HEK293 (cell line): ENCODE measurements around the gene TDP1.

ENCODE experiments used
- GLIS2 ChIP-seq: fragments of 450-650 bp; formaldehyde crosslinking; IDR thresholded peaks from 2 replicates; pipeline ENCODE4 v1.5.1; 2016; ENCODE audit warnings: missing biosample characterization, missing genetic modification characterization
- HIC1 ChIP-seq: fragments of 450-650 bp; formaldehyde crosslinking; IDR thresholded peaks from 2 replicates; pipeline ENCODE4 v1.5.1; 2016; ENCODE audit warnings: missing biosample characterization, missing genetic modification characterization
- TRIM28 ChIP-seq: IDR thresholded peaks from 2 replicates; pipeline ENCODE4 v1.6.1; 2011; ENCODE audit warnings: low read length, control low read depth, borderline replicate concordance
- ZBTB17 ChIP-seq: fragments of 450-650 bp; formaldehyde crosslinking; IDR thresholded peaks from 2 replicates; pipeline ENCODE4 v1.5.1; 2016; ENCODE audit warnings: missing biosample characterization, missing genetic modification characterization
- ZIC2 ChIP-seq: fragments of 450-650 bp; formaldehyde crosslinking; IDR thresholded peaks from 2 replicates; pipeline ENCODE4 v1.5.1; 2016; ENCODE audit warnings: missing biosample characterization, missing genetic modification characterization
- ZNF157 ChIP-seq: fragments of 450-650 bp; formaldehyde crosslinking; IDR thresholded peaks from 2 replicates; pipeline ENCODE4 v1.5.1; 2016; ENCODE audit warnings: missing biosample characterization, missing genetic modification characterization
- ZNF274 ChIP-seq, 2 experiments: fragments of 200-500 bp in 1 of 2; fragments of 450-650 bp in 1 of 2; sonication (Bioruptor generic) in 1 of 2; formaldehyde crosslinking in 1 of 2; IDR thresholded peaks; 2 replicates each; pipeline versions ENCODE4 v1.5.1 to v1.6.1; 2014 to 2016; ENCODE audit warnings: borderline replicate concordance in 1 of 2, inconsistent platforms in 1 of 2, low read length in 1 of 2, missing biosample characterization in 1 of 2, missing genetic modification characterization in 1 of 2
- ZNF280C ChIP-seq: fragments of 450-650 bp; formaldehyde crosslinking; IDR thresholded peaks from 2 replicates; pipeline ENCODE4 v1.5.1; 2016; ENCODE audit warnings: missing biosample characterization, missing genetic modification characterization
- ZNF335 ChIP-seq: fragments of 450-650 bp; formaldehyde crosslinking; conservative IDR thresholded peaks from 2 replicates; pipeline ENCODE4 v1.5.1; 2016; ENCODE audit warnings: missing biosample characterization, missing genetic modification characterization
- ZNF366 ChIP-seq: fragments of 450-650 bp; formaldehyde crosslinking; conservative IDR thresholded peaks from 2 replicates; pipeline ENCODE4 v1.5.1; 2016; ENCODE audit warnings: missing biosample characterization, missing genetic modification characterization
- ZNF394 ChIP-seq: fragments of 450-650 bp; formaldehyde crosslinking; IDR thresholded peaks from 2 replicates; pipeline ENCODE4 v1.5.1; 2016; ENCODE audit warnings: missing biosample characterization, missing genetic modification characterization, mild to moderate bottlenecking, moderate library complexity, borderline replicate concordance
- ZNF521 ChIP-seq: fragments of 450-650 bp; formaldehyde crosslinking; IDR thresholded peaks from 2 replicates; pipeline ENCODE4 v1.5.1; 2017; ENCODE audit warnings: missing biosample characterization, mild to moderate bottlenecking, missing genetic modification characterization
- ZNF555 ChIP-seq: fragments of 450-650 bp; formaldehyde crosslinking; conservative IDR thresholded peaks from 2 replicates; pipeline ENCODE4 v1.5.1; 2017; ENCODE audit warnings: missing biosample characterization, mild to moderate bottlenecking, missing genetic modification characterization, inconsistent platforms
- ZNF561 ChIP-seq: fragments of 450-650 bp; IDR thresholded peaks from 2 replicates; pipeline ENCODE4 v1.5.1; 2018; ENCODE audit warnings: missing biosample characterization, missing genetic modification characterization, borderline replicate concordance
- ZNF580 ChIP-seq: fragments of 450-650 bp; formaldehyde crosslinking; IDR thresholded peaks from 2 replicates; pipeline ENCODE4 v1.5.1; 2016; ENCODE audit warnings: missing biosample characterization, missing genetic modification characterization
- ZSCAN30 ChIP-seq: fragments of 450-650 bp; IDR thresholded peaks from 2 replicates; pipeline ENCODE4 v1.5.1; 2018; ENCODE audit warnings: missing biosample characterization, mild to moderate bottlenecking, missing genetic modification characterization, moderate library complexity
- TF ChIP-seq, protein P1 (sequence below): fragments of 450-650 bp; formaldehyde crosslinking; IDR thresholded peaks from 2 replicates; pipeline ENCODE4 v1.5.1; 2017; ENCODE audit warnings: missing biosample characterization, missing genetic modification characterization
- TF ChIP-seq, protein P2 (sequence below): fragments of 450-650 bp; formaldehyde crosslinking; IDR thresholded peaks from 2 replicates; pipeline ENCODE4 v1.5.1; 2016; ENCODE audit warnings: missing biosample characterization, missing genetic modification characterization, low read depth
- TF ChIP-seq, protein P3 (sequence below): fragments of 450-650 bp; formaldehyde crosslinking; conservative IDR thresholded peaks from 2 replicates; pipeline ENCODE4 v1.5.1; 2016; ENCODE audit warnings: low read depth, missing biosample characterization, missing genetic modification characterization
- TF ChIP-seq, protein P4 (sequence below): fragments of 450-650 bp; formaldehyde crosslinking; IDR thresholded peaks from 2 replicates; pipeline ENCODE4 v1.5.1; 2017; ENCODE audit warnings: missing biosample characterization, missing genetic modification characterization
- TF ChIP-seq, protein P5 (sequence below): fragments of 450-650 bp; formaldehyde crosslinking; IDR thresholded peaks from 2 replicates; pipeline ENCODE4 v1.5.1; 2016; ENCODE audit warnings: missing biosample characterization, missing genetic modification characterization

The TDP1 gene

GRCh38 chr14:89954070-89955021 lies 1.4 kb upstream of the TDP1 start, which contains the start of gene EFCAB11 (continued):
- TF ChIP-seq, protein P1, sequence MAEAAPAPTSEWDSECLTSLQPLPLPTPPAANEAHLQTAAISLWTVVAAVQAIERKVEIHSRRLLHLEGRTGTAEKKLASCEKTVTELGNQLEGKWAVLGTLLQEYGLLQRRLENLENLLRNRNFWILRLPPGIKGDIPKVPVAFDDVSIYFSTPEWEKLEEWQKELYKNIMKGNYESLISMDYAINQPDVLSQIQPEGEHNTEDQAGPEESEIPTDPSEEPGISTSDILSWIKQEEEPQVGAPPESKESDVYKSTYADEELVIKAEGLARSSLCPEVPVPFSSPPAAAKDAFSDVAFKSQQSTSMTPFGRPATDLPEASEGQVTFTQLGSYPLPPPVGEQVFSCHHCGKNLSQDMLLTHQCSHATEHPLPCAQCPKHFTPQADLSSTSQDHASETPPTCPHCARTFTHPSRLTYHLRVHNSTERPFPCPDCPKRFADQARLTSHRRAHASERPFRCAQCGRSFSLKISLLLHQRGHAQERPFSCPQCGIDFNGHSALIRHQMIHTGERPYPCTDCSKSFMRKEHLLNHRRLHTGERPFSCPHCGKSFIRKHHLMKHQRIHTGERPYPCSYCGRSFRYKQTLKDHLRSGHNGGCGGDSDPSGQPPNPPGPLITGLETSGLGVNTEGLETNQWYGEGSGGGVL (tag by site-specific recombination), result no peak
- TF ChIP-seq ZNF280C (tag by site-specific recombination), result no peak
- TF ChIP-seq TRIM28, result peak; percentile 59
- no peak for TF ChIP-seq ZNF157 (tag by site-specific recombination)
- TF ChIP-seq ZNF394, result no peak
- TF ChIP-seq ZIC2 (tag by site-specific recombination), result no peak
- TF ChIP-seq, protein P2, sequence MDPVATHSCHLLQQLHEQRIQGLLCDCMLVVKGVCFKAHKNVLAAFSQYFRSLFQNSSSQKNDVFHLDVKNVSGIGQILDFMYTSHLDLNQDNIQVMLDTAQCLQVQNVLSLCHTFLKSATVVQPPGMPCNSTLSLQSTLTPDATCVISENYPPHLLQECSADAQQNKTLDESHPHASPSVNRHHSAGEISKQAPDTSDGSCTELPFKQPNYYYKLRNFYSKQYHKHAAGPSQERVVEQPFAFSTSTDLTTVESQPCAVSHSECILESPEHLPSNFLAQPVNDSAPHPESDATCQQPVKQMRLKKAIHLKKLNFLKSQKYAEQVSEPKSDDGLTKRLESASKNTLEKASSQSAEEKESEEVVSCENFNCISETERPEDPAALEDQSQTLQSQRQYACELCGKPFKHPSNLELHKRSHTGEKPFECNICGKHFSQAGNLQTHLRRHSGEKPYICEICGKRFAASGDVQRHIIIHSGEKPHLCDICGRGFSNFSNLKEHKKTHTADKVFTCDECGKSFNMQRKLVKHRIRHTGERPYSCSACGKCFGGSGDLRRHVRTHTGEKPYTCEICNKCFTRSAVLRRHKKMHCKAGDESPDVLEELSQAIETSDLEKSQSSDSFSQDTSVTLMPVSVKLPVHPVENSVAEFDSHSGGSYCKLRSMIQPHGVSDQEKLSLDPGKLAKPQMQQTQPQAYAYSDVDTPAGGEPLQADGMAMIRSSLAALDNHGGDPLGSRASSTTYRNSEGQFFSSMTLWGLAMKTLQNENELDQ (tag by site-specific recombination), result no peak
- TF ChIP-seq, protein P3, sequence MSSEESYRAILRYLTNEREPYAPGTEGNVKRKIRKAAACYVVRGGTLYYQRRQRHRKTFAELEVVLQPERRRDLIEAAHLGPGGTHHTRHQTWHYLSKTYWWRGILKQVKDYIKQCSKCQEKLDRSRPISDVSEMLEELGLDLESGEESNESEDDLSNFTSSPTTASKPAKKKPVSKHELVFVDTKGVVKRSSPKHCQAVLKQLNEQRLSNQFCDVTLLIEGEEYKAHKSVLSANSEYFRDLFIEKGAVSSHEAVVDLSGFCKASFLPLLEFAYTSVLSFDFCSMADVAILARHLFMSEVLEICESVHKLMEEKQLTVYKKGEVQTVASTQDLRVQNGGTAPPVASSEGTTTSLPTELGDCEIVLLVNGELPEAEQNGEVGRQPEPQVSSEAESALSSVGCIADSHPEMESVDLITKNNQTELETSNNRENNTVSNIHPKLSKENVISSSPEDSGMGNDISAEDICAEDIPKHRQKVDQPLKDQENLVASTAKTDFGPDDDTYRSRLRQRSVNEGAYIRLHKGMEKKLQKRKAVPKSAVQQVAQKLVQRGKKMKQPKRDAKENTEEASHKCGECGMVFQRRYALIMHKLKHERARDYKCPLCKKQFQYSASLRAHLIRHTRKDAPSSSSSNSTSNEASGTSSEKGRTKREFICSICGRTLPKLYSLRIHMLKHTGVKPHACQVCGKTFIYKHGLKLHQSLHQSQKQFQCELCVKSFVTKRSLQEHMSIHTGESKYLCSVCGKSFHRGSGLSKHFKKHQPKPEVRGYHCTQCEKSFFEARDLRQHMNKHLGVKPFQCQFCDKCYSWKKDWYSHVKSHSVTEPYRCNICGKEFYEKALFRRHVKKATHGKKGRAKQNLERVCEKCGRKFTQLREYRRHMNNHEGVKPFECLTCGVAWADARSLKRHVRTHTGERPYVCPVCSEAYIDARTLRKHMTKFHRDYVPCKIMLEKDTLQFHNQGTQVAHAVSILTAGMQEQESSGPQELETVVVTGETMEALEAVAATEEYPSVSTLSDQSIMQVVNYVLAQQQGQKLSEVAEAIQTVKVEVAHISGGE (tag by site-specific recombination), result peak; percentile 97
- TF ChIP-seq ZNF366 (tag by site-specific recombination), result no peak
- TF ChIP-seq ZNF555 (tag by site-specific recombination), result no peak
- TF ChIP-seq, protein P4, sequence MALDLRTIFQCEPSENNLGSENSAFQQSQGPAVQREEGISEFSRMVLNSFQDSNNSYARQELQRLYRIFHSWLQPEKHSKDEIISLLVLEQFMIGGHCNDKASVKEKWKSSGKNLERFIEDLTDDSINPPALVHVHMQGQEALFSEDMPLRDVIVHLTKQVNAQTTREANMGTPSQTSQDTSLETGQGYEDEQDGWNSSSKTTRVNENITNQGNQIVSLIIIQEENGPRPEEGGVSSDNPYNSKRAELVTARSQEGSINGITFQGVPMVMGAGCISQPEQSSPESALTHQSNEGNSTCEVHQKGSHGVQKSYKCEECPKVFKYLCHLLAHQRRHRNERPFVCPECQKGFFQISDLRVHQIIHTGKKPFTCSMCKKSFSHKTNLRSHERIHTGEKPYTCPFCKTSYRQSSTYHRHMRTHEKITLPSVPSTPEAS (tag by site-specific recombination), result 0 out of 2 replicates have a peak, but pooled peaks have one; percentile 29
- TF ChIP-seq, protein P5, sequence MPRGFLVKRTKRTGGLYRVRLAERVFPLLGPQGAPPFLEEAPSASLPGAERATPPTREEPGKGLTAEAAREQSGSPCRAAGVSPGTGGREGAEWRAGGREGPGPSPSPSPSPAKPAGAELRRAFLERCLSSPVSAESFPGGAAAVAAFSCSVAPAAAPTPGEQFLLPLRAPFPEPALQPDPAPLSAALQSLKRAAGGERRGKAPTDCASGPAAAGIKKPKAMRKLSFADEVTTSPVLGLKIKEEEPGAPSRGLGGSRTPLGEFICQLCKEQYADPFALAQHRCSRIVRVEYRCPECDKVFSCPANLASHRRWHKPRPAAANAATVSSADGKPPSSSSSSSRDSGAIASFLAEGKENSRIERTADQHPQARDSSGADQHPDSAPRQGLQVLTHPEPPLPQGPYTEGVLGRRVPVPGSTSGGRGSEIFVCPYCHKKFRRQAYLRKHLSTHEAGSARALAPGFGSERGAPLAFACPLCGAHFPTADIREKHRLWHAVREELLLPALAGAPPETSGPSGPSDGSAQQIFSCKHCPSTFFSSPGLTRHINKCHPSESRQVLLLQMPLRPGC (tag by site-specific recombination), result no peak
- peak; percentile 38; the same call in 1 of the 2 replicates for TF ChIP-seq ZSCAN30 (tag by site-specific recombination)
- peak; percentile 80 for TF ChIP-seq GLIS2 (tag by site-specific recombination)
- TF ChIP-seq ZNF561 (tag by site-specific recombination), result no peak
- TF ChIP-seq ZNF274 (IDR thresholded peaks at IDR 0.05; ENCODE audit: low read length), result no peak
- TF ChIP-seq ZNF274 (tag by site-specific recombination; IDR thresholded peaks at IDR 0.05; ENCODE audit: borderline replicate concordance), result no peak
- TF ChIP-seq HIC1 (tag by site-specific recombination), result peak; percentile 99
- TF ChIP-seq ZNF521, result no peak
- TF ChIP-seq ZNF335 (tag by site-specific recombination), result no peak; the same call in 1 of the 2 replicates
- TF ChIP-seq ZNF580 (tag by site-specific recombination), result peak; percentile 51; the same call in 1 of the 2 replicates
- TF ChIP-seq ZBTB17 (tag by site-specific recombination), result peak; percentile 96
